HG03469 (cell line): ENCODE measurements around the gene CXorf58.

Experiments used
- ATAC-seq: cut with Tn5 transposase; IDR thresholded peaks from one replicate; pipeline ENCODE4 v1.9.1; 2021; ENCODE audit warnings: mild to moderate bottlenecking, moderate library complexity, moderate number of reproducible peaks; ENCODE audit not compliant: unreplicated experiment

Gene CXorf58

GRCh38 chrX:23900220-23900797 is 7.5 kb upstream of the CXorf58 start:
- no peak for ATAC-seq

- ATAC-seq: no peak
Measured at GRCh38 chrX:23901060-23901459, 6.7 kb upstream of the CXorf58 start.

GRCh38 chrX:23901805-23902204 is 6.0 kb upstream of the CXorf58 start:
- no peak for ATAC-seq

- ATAC-seq: no peak
Measured at GRCh38 chrX:23902419-23902818, 5.4 kb upstream of the CXorf58 start.

GRCh38 chrX:23904096-23904495 is 3.7 kb upstream of the CXorf58 start:
- no peak for ATAC-seq

- no peak for ATAC-seq
Measured at GRCh38 chrX:23907111-23907497, 702 bp upstream of the CXorf58 start.

- ATAC-seq: no peak
Measured at GRCh38 chrX:23908219-23909004, 606 bp downstream of the CXorf58 start.

GRCh38 chrX:23911126-23911835 is 3.5 kb downstream of the CXorf58 start:
- ATAC-seq: no peak

GRCh38 chrX:23919148-23919547 is 11.3 kb downstream of the CXorf58 start:
- ATAC-seq: no peak

- ATAC-seq: no peak
Measured at GRCh38 chrX:23919706-23920320, 12.0 kb downstream of the CXorf58 start.

- no peak for ATAC-seq
Measured at GRCh38 chrX:23926015-23926414, 18.2 kb downstream of the CXorf58 start.

- ATAC-seq: no peak
Measured at GRCh38 chrX:23930894-23931604, 23.2 kb downstream of the CXorf58 start.

- ATAC-seq: no peak
Measured at GRCh38 chrX:23932046-23932445, 24.2 kb downstream of the CXorf58 start.

- ATAC-seq: no peak
Measured at GRCh38 chrX:23935106-23935505, 27.3 kb downstream of the CXorf58 start.

- ATAC-seq: no peak
Measured at GRCh38 chrX:23936180-23936579, 28.4 kb downstream of the CXorf58 start.

GRCh38 chrX:23937100-23937499 is 29.3 kb downstream of the CXorf58 start:
- ATAC-seq: no peak

- ATAC-seq: no peak
Measured at GRCh38 chrX:23938690-23939089, 30.9 kb downstream of the CXorf58 start.

GRCh38 chrX:23939203-23939602 is 31.4 kb downstream of the CXorf58 start:
- no peak for ATAC-seq

- no peak for ATAC-seq
Measured at GRCh38 chrX:23944234-23944633, 36.4 kb downstream of the CXorf58 start.

GRCh38 chrX:23945206-23945605 is 37.4 kb downstream of the CXorf58 start:
- ATAC-seq: no peak

GRCh38 chrX:23952391-23952790 is 44.6 kb downstream of the CXorf58 start:
- ATAC-seq: no peak
